H54 (cell line): ENCODE results near the gene GBX2.
A peak's percentile ranks its signal among the peaks of the same experiment; 100 is the strongest.

Source experiments
- DNase-seq: peaks from one replicate; pipeline ENCODE4 v3.0.0; 2011; ENCODE audit warnings: low spot score, mixed read lengths; ENCODE audit not compliant: insufficient read length
- FAIRE-seq: peaks from 3 replicates; lab custom pipeline; 2011; peaks lifted over from hg19 to GRCh38; lab: Jason Lieb, UNC
- POLR2A ChIP-seq: IDR thresholded peaks from 2 replicates; pipeline ENCODE4 v1.6.1; 2011; ENCODE audit warnings: low read depth, mild to moderate bottlenecking, low read length

The GBX2 gene

GRCh38 chr2:236167297-236168109, 683 bp downstream of the GBX2 start:
- FAIRE-seq (no peak), DNase-seq (no peak)
- TF ChIP-seq POLR2A: peak; percentile 69

- no peak for TF ChIP-seq POLR2A
Measured at GRCh38 chr2:236166796-236167296, 1.3 kb downstream of the GBX2 start.

GRCh38 chr2:236165842-236166795, 2.1 kb downstream of the GBX2 start:
- no peak for TF ChIP-seq POLR2A
- DNase-seq (no peak), FAIRE-seq (no peak)

More at GRCh38 chr2:236166796-236167296, 1.3 kb downstream of the GBX2 start:
- DNase-seq (no peak), FAIRE-seq (no peak)

GRCh38 chr2:236164925-236165841, 3.0 kb downstream of the GBX2 start:
- no peak for TF ChIP-seq POLR2A
- FAIRE-seq (no peak), DNase-seq (no peak)

- DNase-seq (no peak), FAIRE-seq (no peak)
- TF ChIP-seq POLR2A: no peak
Measured at GRCh38 chr2:236164201-236164924, 3.8 kb downstream of the GBX2 start.

GRCh38 chr2:236163471-236164200, 4.5 kb downstream of the GBX2 start:
- FAIRE-seq: no peak
- no peak for TF ChIP-seq POLR2A

GRCh38 chr2:236162882-236163470, 5.2 kb downstream of the GBX2 start:
- DNase-seq (no peak), FAIRE-seq (no peak)
- no peak for TF ChIP-seq POLR2A

More at GRCh38 chr2:236163471-236164200, 4.5 kb downstream of the GBX2 start:
- no peak for DNase-seq

- FAIRE-seq (no peak), DNase-seq (no peak)
- no peak for TF ChIP-seq POLR2A
Measured at GRCh38 chr2:236162031-236162845, 5.9 kb downstream of the GBX2 start.

- no peak for DNase-seq
- FAIRE-seq: no peak
- TF ChIP-seq POLR2A: no peak
Measured at GRCh38 chr2:236161531-236161930, 6.7 kb downstream of the GBX2 start.

- DNase-seq (no peak), FAIRE-seq (no peak)
- no peak for TF ChIP-seq POLR2A
Measured at GRCh38 chr2:236161082-236161462, 7.1 kb downstream of the GBX2 start.
